T-helper 1 cell treated with Interleukin-12 subunit alpha and Interleukin-12 subunit beta and Interleukin-4 antibody, amounts not matched to agents 30 μg/mL and 1 μg/mL, for 36 hours (primary cell): ENCODE results near the gene PLOD1.

Experiments used
- H3K27ac Mint-ChIP-seq: one replicate; pipeline ENCODE4 v1.8.0; 2021; ENCODE audit warnings: mild to moderate bottlenecking, mixed read lengths
- H3K27me3 Mint-ChIP-seq: one replicate; pipeline ENCODE4 v1.8.0; 2021; ENCODE audit warnings: low read depth, mixed read lengths
- H3K36me3 Mint-ChIP-seq: one replicate; pipeline ENCODE4 v1.8.0; 2021; ENCODE audit warnings: low read depth, mixed read lengths
- H3K4me1 Mint-ChIP-seq: one replicate; pipeline ENCODE4 v1.8.0; 2021; ENCODE audit warnings: low read depth, mixed read lengths
- H3K4me3 Mint-ChIP-seq: one replicate; pipeline ENCODE4 v1.8.0; 2021; ENCODE audit warnings: mild to moderate bottlenecking, moderate library complexity, mixed read lengths
- H3K9me3 Mint-ChIP-seq: one replicate; pipeline ENCODE4 v1.8.0; 2021; ENCODE audit warnings: mixed read lengths

PLOD1 gene

GRCh38 chr1:11964656-11965055 is 30.1 kb downstream of the PLOD1 start:
- Mint-ChIP-seq H3K27ac (no peak overlapping the region), H3K27me3 (no peaks in the 10 kb centered on the region), H3K4me3 (no peak overlapping the region), H3K4me1 (peaks cover 2% of the 10 kb centered on the region), H3K36me3 (peaks cover 8% of the 10 kb centered on the region), H3K9me3 (no peaks in the 10 kb centered on the region)

GRCh38 chr1:11967028-11967547 is 32.6 kb downstream of the PLOD1 start:
- H3K4me1 Mint-ChIP-seq = peaks cover 7% of the 10 kb centered on the region
- H3K9me3 Mint-ChIP-seq = no peaks in the 10 kb centered on the region
- H3K4me3 Mint-ChIP-seq = no peak overlapping the region
- H3K27me3 Mint-ChIP-seq = no peaks in the 10 kb centered on the region
- H3K36me3 Mint-ChIP-seq = peaks cover 8% of the 10 kb centered on the region
- H3K27ac Mint-ChIP-seq = no peak overlapping the region

- Mint-ChIP-seq H3K36me3 (peaks cover 17% of the 10 kb centered on the region), H3K4me3 (no peak overlapping the region), H3K9me3 (no peaks in the 10 kb centered on the region), H3K27ac (no peak overlapping the region), H3K27me3 (no peaks in the 10 kb centered on the region), H3K4me1 (peaks cover 28% of the 10 kb centered on the region)
These were observed 36.1 kb downstream of the PLOD1 start for GRCh38 chr1:11970441-11971185.

- H3K36me3 Mint-ChIP-seq = peaks cover 17% of the 10 kb centered on the region
- no peaks in the 10 kb centered on the region for H3K27me3 Mint-ChIP-seq
- H3K27ac Mint-ChIP-seq = no peak overlapping the region
- H3K4me1 Mint-ChIP-seq = peaks cover 39% of the 10 kb centered on the region
- H3K9me3 Mint-ChIP-seq = no peaks in the 10 kb centered on the region
- H3K4me3 Mint-ChIP-seq = no peak overlapping the region
These were observed 43.1 kb downstream of the PLOD1 start for GRCh38 chr1:11977625-11978024.

GRCh38 chr1:11978301-11978700 is 43.8 kb downstream of the PLOD1 start:
- Mint-ChIP-seq H3K36me3 (peaks cover 13% of the 10 kb centered on the region), H3K27me3 (no peaks in the 10 kb centered on the region), H3K4me1 (peaks cover 34% of the 10 kb centered on the region), H3K27ac (no peak overlapping the region), H3K9me3 (no peaks in the 10 kb centered on the region), H3K4me3 (no peak overlapping the region)

GRCh38 chr1:11979028-11979850 is 44.7 kb downstream of the PLOD1 start:
- Mint-ChIP-seq H3K9me3 (no peaks in the 10 kb centered on the region), H3K27me3 (no peaks in the 10 kb centered on the region), H3K4me3 (peak overlapping the region; percentile 98), H3K36me3 (peaks cover 20% of the 10 kb centered on the region), H3K4me1 (peaks cover 39% of the 10 kb centered on the region), H3K27ac (peak overlapping the region; percentile 85)

- Mint-ChIP-seq H3K27me3 (no peaks in the 10 kb centered on the region), H3K4me3 (peak within 1 kb of the TSS; percentile 98), H3K9me3 (no peaks in the 10 kb centered on the region), H3K36me3 (peaks cover 23% of the 10 kb centered on the region), H3K27ac (peak within 1 kb of the TSS; percentile 98), H3K4me1 (peaks cover 35% of the 10 kb centered on the region)
These were observed 45.5 kb downstream of the PLOD1 start, which contains the start of gene MFN2 for GRCh38 chr1:11979851-11980675. MFN2 (plus strand) TSS chr1:11980444; CDS start chr1:11989169, 8,725 bp downstream.

- H3K9me3 Mint-ChIP-seq = no peaks in the 10 kb centered on the region
- peak overlapping the region; percentile 98 for H3K4me3 Mint-ChIP-seq
- H3K27ac Mint-ChIP-seq = peak overlapping the region; percentile 98
- no peaks in the 10 kb centered on the region for H3K27me3 Mint-ChIP-seq
- peaks cover 20% of the 10 kb centered on the region for H3K36me3 Mint-ChIP-seq
- peaks cover 32% of the 10 kb centered on the region for H3K4me1 Mint-ChIP-seq
These were observed 46.1 kb downstream of the PLOD1 start for GRCh38 chr1:11980676-11980972.

- Mint-ChIP-seq H3K36me3 (peaks cover 24% of the 10 kb centered on the region), H3K4me3 (peak overlapping the region; percentile 98), H3K27ac (peak overlapping the region; percentile 98), H3K9me3 (no peaks in the 10 kb centered on the region), H3K27me3 (no peaks in the 10 kb centered on the region), H3K4me1 (peaks cover 33% of the 10 kb centered on the region)
These were observed 47.0 kb downstream of the PLOD1 start for GRCh38 chr1:11981378-11982009.

- Mint-ChIP-seq H3K4me1 (peaks cover 33% of the 10 kb centered on the region), H3K9me3 (no peaks in the 10 kb centered on the region), H3K36me3 (peaks cover 24% of the 10 kb centered on the region), H3K4me3 (peak overlapping the region; percentile 98), H3K27me3 (no peaks in the 10 kb centered on the region), H3K27ac (peak overlapping the region; percentile 98)
These were observed 47.5 kb downstream of the PLOD1 start for GRCh38 chr1:11982010-11982392.

GRCh38 chr1:11984121-11984520 is 49.6 kb downstream of the PLOD1 start:
- Mint-ChIP-seq H3K4me1 (peaks cover 33% of the 10 kb centered on the region), H3K9me3 (no peaks in the 10 kb centered on the region), H3K27ac (no peak overlapping the region), H3K27me3 (no peaks in the 10 kb centered on the region), H3K4me3 (no peak overlapping the region), H3K36me3 (peaks cover 27% of the 10 kb centered on the region)

GRCh38 chr1:11984576-11984975 is 50.1 kb downstream of the PLOD1 start:
- H3K4me1 Mint-ChIP-seq = peaks cover 30% of the 10 kb centered on the region
- peaks cover 29% of the 10 kb centered on the region for H3K36me3 Mint-ChIP-seq
- H3K4me3 Mint-ChIP-seq = no peak overlapping the region
- no peaks in the 10 kb centered on the region for H3K27me3 Mint-ChIP-seq
- H3K9me3 Mint-ChIP-seq = no peaks in the 10 kb centered on the region
- H3K27ac Mint-ChIP-seq = no peak overlapping the region

- peaks cover 31% of the 10 kb centered on the region for H3K36me3 Mint-ChIP-seq
- no peak overlapping the region for H3K4me3 Mint-ChIP-seq
- no peaks in the 10 kb centered on the region for H3K27me3 Mint-ChIP-seq
- H3K4me1 Mint-ChIP-seq = peaks cover 27% of the 10 kb centered on the region
- H3K9me3 Mint-ChIP-seq = no peaks in the 10 kb centered on the region
- H3K27ac Mint-ChIP-seq = no peak overlapping the region
These were observed 50.7 kb downstream of the PLOD1 start for GRCh38 chr1:11985171-11985570.

- Mint-ChIP-seq H3K9me3 (no peaks in the 10 kb centered on the region), H3K4me3 (no peak overlapping the region), H3K27ac (no peak overlapping the region), H3K36me3 (peaks cover 36% of the 10 kb centered on the region), H3K4me1 (peaks cover 29% of the 10 kb centered on the region), H3K27me3 (no peaks in the 10 kb centered on the region)
These were observed 51.3 kb downstream of the PLOD1 start for GRCh38 chr1:11985851-11986250.
